GM10248 (cell line): ENCODE measurements around the gene MAPK8IP3.
"Not testable (repeated sequence)": the region's sequence is repeated elsewhere in the genome, so short reads cannot be mapped to it uniquely, and the experiment has no call there.

Source experiments
- CTCF ChIA-PET: fragments of 300-600 bp; sonication (Branson Sonifier 250); formaldehyde crosslinking; extraction: SDS; loops from one replicate; lab custom pipeline; 2021; ENCODE audit warnings: antibody characterized with exemption; lab: Yijun Ruan, JAX
- POLR2A ChIA-PET: fragments of 350-650 bp; sonication (Branson Sonifier 250); formaldehyde crosslinking; extraction: SDS; loops from one replicate; lab custom pipeline; 2020; ENCODE audit warnings: antibody characterized with exemption; lab: Yijun Ruan, JAX
- DNase-seq: peaks from one replicate; pipeline ENCODE4 v3.0.0; 2012; ENCODE audit errors: extremely low spot score
- TF ChIP-seq, protein P1 (sequence below): IDR thresholded peaks from 2 replicates; pipeline ENCODE4 v1.5.1; 2012; ENCODE audit warnings: mild to moderate bottlenecking, low read depth; ENCODE audit errors: extremely low read depth, missing control alignments, control extremely low read depth

The MAPK8IP3 gene

DNA sequence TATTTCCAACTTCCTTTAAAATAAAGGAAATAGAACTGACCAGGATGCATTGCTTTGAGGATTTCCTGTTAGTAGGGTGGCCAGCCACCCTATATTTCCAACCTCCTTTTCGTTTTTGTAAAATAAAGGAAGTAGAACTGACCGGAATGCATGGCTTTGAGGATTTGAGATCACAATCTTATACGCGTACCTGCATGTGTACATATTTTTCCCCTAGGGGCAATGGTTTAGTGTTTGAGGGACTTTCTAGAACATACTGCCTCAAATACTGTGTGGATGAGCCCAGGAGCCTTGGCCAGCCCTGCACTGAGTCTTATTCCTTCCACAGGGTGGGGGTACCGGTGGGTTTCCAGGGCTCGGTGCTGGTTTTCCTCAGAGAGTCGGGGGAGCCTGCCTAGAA, 25.6 kb downstream of the MAPK8IP3 start:
- DNase-seq: no peak
- TF ChIP-seq, protein P1, sequence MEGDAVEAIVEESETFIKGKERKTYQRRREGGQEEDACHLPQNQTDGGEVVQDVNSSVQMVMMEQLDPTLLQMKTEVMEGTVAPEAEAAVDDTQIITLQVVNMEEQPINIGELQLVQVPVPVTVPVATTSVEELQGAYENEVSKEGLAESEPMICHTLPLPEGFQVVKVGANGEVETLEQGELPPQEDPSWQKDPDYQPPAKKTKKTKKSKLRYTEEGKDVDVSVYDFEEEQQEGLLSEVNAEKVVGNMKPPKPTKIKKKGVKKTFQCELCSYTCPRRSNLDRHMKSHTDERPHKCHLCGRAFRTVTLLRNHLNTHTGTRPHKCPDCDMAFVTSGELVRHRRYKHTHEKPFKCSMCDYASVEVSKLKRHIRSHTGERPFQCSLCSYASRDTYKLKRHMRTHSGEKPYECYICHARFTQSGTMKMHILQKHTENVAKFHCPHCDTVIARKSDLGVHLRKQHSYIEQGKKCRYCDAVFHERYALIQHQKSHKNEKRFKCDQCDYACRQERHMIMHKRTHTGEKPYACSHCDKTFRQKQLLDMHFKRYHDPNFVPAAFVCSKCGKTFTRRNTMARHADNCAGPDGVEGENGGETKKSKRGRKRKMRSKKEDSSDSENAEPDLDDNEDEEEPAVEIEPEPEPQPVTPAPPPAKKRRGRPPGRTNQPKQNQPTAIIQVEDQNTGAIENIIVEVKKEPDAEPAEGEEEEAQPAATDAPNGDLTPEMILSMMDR: no peak
- ChIA-PET POLR2A (no interaction called here), CTCF (interaction anchor here (1.5 kb wide), 1 partner anchor 14 kb away, joined by 4 read pairs; no protein-coding TSS in a partner anchor)

DNA sequence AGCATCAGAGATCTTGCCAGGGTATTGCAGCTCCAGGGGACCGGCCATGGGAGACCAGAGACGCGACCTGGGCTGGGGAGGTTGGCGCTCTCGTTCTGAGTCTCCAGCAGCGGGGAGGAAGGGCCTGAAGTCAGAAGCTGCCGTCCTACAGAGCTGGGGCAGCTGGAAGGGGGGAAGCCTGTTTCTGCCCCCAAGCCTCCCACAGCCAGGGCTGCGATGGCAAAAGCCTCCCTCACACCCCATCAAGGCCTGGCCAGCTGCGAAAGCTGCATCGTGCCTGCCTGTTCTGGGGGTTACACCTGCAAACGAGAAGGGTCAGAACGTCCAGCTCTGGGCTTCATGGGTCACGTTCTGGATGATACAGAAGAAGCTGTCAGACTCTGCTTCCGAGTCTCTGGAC, 26.1 kb downstream of the MAPK8IP3 start:
- no peak for DNase-seq
- ChIA-PET POLR2A (interaction anchor here (0.6 kb wide), 1 partner anchor 71 kb away, joined by 3 read pairs; no protein-coding TSS in a partner anchor), CTCF (interaction anchor here (0.6 to 1.5 kb wide), 2 partner anchors 14 to 42 kb away, joined by 3 to 4 read pairs; no protein-coding TSS in a partner anchor)
- TF ChIP-seq, protein P1: no peak

DNA sequence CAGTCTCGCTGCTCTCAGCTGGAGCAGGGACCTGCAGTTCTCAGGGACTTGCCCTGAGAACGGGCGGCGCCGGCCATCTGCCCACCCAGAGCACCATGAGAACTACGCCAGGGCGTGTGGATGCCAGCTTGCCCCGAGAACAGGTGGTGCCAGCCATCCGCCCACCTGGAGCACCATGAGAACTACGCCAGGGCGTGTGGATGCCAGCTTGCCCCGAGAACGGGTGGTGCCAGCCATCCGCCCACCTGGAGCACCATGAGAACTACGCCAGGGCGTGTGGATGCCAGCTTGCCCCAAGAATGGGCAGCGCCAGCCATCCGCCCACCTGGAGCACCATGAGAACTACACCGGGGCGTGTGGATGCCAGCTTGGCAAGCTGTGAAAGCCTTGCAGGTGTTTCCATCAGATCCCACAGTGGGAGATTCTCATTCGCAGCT, 26.6 kb downstream of the MAPK8IP3 start:
- POLR2A ChIA-PET: interaction anchor here (0.6 kb wide), 1 partner anchor 71 kb away, joined by 3 read pairs; no protein-coding TSS in a partner anchor
- CTCF ChIA-PET: interaction anchor here (0.6 to 1.5 kb wide), 2 partner anchors 13 to 42 kb away, joined by 3 to 4 read pairs; no protein-coding TSS in a partner anchor

DNA sequence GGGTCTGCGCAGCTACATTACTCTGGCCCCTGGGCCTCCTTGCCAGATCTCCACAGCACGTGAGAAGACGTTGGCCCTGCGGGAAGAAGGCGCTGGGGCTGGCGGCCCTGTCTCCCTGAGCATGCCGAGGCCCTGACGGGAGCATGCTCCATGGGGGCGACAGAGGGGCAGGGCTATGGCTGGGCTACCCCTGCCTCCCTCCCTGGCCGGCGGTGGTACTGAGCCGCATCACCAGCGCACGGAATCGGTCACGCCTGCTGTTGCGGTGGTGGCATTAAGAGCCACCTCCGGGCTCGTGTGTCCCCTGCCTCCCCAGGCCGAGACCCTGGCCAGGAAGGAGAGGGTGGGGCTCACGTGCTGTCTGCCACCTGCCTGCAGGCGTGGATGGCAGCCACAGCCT, 28.1 kb downstream of the MAPK8IP3 start:
- ChIA-PET POLR2A (no interaction called here), CTCF (no interaction called here)
- no peak for DNase-seq
- TF ChIP-seq, protein P1: no peak

More for the DNA sequence above, 26.6 kb downstream of the MAPK8IP3 start:
- DNase-seq: not testable (repeated sequence)

DNA sequence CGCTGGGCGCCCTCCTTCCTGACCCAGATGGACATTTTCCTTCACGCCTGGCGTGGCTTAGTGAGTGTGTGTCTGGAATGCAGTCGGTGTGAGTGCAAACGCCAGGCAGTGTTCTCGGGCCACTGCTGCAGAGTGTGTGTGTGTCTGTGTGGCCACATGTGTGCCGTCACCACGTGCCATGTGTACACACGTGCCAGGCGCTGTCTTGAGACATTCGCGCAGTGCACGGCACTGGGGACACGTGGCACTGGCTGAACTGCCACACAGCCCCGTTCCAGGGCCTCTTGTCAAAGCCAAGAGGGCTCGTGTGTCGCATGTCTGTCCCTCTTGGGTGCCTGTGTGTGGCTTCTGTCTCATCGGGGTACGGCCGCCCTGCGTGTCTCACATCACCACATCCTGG, 28.8 kb downstream of the MAPK8IP3 start:
- DNase-seq: no peak
- TF ChIP-seq, protein P1: no peak
- POLR2A ChIA-PET: no interaction called here
- CTCF ChIA-PET: no interaction called here

GRCh38 chr16:1740234-1740633, 34.2 kb downstream of the MAPK8IP3 start:
- POLR2A ChIA-PET: no interaction called here
- CTCF ChIA-PET: no interaction called here
- TF ChIP-seq, protein P1: no peak
- no peak for DNase-seq

DNA sequence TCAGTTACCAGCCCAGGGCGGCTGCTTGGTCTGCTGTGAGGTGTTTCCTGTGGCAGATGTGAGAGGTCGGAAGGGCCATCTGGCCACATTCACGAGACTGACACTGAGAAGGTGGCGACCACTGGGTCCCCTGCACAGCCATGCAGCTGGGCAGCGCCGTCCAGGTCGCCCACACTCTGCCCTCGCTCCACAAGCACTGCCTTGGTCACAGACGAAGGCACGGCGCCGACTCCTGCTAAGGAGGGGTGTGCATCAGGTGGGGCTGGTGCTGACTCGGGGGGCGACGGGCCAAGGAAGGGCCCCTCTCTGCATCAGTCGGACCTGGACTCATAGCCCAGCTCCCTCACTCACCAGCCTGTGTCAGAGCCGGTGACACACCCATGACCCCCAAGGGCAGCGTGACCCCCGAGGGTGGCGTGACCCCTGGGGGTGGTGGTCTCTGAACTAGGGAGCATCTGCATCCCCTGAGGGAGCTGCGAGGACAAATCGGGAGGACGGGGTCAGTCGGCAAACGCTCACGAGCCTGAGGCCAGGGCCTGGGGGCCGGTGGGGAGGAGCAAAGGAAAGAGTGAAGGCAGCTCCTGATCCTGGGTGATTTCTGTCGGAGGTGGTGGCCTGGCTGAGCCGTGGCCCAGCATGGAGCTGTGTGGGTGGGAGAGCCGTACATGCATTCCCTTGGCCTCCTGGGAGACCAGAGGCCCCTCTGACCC, 34.9 kb downstream of the MAPK8IP3 start:
- ChIA-PET POLR2A (interaction anchor here (0.5 kb wide), 1 partner anchor 20 kb away, joined by 5 read pairs; no protein-coding TSS in a partner anchor), CTCF (no interaction called here)
- TF ChIP-seq, protein P1: no peak
- no peak for DNase-seq
